UCSD-AML1 (cell line): ENCODE results near the gene KRTAP12-3.

ENCODE experiments used
- DNase-seq: peaks from one replicate; lab custom pipeline; 2025; ENCODE audit not compliant: unreplicated experiment; lab: John Stamatoyannopoulos, UW

The KRTAP12-3 gene

DNA sequence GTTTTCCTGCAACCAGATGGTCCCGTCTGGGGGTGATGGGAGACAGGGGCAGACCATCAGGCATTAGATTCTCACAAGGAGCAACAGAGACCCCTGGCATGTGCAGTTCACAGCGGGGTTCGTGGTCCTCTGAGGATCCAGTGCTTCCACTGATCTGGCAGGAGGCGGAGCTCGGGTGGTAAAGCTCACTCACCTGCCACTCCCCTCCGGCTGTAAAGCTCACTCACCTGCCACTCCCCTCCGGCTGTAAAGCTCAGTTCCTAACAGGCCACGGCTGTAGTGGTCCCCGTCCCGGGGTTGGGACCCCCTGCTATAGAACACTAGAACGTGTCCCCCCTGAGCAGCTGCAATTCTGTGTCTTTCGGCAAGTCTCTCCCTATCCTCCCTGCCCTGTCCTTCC lies 43.8 kb downstream of the KRTAP12-3 start:
- no peak for DNase-seq

DNA sequence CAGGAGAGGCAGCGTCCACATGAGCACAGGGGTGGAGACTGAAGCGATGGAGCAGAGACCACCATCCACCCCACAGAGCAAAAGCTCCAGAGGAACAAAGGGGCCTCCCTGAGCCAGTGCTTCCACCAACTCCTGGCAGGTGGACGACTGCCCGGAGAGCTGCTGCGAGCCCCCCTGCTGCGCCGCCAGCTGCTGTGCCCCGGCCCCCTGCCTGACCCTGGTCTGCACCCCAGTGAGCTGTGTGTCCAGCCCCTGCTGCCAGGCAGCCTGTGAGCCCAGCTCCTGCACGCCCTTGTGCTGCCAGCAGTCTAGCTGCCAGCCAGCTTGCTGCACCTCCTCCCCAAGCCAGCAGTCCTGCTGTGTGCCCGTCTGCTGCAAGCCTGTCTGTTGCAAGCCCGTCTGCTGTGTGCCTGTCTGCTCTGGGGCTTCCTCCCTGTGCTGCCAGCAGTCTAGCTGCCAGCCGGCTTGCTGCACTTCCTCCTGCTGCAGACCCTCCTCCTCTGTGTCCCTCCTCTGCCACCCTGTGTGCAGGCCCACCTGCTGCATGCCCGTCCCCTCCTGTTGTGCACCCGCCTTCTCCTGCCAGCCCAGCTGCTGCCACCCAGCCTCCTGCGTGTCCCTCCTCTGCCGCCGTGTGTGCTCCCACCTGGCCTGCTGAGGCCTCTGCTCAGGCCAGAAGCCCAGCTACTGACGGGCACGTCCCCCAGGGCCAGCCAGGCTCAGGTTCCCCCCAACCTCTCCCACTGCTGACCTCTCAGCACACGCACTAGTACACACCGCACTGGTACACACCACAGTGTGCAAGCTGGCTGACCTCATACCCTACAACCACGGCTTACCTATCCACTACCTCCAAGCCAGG lies 44.6 kb downstream of the KRTAP12-3 start:
- no peak for DNase-seq

DNA sequence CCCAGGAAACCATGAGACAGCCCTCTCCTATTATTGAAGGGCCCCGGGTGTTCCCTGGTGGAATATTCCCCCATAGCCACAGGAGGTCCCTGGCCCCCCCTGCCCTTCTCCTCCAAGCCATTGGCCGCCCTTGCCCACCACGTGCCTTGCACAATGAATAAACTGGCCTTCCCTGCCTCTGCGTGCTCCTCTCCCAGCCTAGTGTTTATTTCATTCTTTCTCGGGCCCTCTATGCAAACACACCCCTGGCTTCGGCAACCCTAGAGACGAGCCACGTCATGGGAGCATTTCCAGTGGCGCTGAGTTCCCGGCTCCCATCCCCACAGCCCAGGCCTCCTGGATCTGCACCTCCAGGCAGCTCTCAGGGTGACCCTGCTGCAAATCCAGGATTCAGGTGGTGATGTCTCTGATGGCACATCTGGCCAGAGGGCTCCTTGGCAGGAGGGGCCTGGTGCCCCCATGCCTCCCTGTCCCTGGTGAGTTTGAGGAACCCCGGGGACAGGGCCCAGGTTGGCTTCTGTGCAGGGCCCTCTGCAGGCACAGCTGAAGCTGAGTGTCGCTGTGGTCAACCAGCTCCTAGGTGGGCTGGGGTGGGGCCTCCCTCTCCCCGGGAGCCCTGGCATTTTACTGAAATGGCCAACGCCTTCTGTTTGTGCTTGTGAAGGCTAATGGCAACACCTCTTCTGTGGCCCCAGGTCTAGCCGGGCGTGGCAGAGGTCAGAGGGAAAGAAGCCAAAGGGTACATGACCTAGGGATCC lies 45.4 kb downstream of the KRTAP12-3 start:
- DNase-seq = no peak

DNA sequence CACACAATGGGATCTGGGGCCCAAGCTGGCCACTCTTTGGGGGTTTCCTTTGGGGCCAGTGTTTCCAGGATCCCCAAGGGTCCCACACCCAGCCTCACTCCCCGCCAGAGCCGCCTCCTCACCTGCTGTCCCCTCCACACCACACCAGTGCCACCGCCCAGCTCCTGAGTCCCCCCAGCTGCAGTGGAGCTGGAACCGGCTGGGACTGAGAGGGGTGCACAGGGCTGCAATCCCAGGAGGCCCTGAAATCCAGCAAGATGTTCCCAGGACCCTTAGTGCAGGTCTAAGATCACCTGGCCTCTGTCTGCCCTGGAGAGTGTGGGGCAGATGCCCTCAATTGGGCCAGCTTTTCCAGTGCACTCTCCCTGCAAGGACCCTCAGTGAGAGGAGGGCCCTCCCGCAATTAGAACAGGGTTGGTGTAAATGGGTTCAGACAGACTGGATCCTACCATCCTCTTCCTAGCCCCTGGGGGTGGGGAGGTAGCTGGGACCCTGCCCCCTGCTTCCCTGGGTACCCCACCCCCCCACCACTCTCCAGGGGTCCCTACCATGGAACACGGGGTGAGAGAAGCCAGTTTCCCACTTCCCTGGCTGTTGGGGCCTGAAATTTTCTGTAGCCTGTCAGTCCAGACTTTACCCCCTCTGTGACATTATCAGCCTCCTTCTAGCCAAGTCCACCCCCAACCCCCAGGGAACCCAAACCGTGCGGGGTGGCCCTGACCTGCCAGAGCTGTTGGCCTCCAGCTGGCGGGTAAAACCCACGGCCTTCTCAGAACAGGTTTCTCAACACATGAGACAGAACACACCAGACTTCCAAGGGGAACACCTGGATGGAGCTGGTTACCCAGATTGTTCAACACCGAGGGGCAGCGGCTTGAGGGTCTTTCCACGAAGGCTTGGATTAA lies 46.3 kb downstream of the KRTAP12-3 start:
- no peak for DNase-seq

DNA sequence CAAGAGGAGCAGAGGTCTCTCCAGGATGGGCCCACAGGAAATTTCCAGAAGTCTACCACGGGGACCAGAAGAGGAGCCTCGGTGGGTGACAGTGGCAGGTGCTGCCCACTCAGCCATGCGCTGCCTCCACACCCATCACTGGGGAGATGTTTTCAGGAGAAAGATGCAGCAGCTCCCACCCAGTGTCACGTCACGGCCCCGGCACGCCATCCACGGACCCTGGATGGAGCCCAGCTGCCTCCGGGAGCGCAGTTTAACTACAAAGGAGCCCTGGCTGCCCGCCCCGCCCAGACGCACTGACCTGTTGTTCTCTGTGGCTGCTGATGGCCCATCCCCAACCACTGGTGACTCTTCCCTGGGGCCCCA lies 46.9 kb downstream of the KRTAP12-3 start:
- no peak for DNase-seq

DNA sequence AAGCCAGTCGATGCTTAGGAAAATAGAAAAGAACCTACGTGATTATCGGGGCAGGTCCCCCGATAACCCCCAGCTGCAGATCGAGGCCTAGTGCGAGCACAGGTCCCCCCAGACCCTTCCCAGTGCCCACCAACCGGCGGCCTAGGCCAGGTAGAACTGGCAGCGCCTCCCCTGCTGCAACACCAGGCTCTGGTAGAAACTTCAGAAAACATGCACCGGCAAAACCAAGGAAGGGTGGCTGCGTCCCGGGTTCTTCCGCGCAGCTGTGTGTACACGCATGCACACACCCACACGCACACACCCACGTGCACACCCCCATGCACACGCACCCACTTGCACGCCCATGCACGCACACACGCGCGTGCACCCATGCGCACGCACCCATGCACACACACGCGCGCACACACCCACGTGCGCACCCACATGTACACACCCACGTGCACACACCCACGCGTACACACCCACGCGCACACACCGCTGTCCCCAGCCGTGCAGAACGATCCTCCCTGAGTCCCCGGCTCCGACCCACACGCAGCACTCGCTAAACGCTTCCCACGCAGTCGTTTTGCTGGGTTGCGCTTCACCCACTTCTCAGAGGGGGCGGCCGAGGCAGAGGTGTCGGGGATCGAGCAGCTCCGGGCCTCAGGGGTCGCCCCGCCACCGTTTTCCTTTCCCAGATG lies 48.4 kb downstream of the KRTAP12-3 start:
- DNase-seq = no peak

DNA sequence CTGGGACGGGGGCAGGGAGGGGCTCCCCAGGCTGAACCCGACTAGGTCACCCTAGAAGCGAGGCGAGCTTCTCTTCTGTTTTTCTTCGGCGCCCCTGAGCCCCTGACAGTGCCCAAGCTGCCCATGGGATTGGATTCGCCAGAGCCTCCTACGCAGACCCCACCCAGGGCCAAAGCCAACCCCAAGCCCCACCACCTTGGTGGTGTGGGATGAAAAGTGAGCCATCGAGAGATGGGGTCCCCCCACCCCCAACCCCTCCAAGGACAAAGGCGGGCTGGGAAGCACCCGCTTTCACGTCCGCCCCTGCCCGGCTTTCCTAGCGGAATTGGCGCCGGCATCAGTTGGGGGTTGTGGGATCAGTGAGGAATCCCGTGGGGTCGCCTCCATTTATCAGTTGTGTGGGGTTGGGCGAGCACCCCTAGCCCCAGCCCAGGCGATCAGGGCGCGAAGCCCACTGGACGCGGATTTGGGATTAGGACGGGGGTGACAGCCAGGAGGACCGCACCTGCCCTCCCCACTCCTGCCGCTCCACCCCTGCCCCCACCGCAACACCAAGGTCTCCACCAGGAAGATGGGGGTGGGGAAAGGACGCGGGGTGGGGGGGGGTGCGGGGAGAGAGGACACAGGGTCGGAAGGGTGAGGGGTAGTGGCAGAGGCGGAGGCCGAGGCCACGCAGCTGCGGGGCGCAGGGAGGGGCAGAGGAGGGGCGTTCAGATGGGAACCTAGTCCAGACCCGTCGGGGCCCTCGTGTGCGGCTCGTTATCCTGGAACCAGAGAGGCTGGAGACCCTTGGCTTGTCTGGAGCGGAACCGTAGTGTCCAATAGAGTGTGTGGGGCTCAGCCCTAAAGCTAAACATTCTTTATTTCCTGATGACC lies 49.2 kb downstream of the KRTAP12-3 start:
- no peak for DNase-seq
